Astrocyte (in vitro differentiated cells and primary cell): ENCODE data around the gene CALU.

ENCODE experiments used
- CTCF ChIP-seq: IDR thresholded peaks from 2 replicates; pipeline ENCODE4 v1.5.1; 2011; ENCODE audit warnings: low read depth, mild to moderate bottlenecking, inconsistent platforms, low read length, moderate library complexity; ENCODE audit not compliant: insufficient read depth
- EZH2 ChIP-seq: IDR thresholded peaks from 2 replicates; pipeline ENCODE4 v1.6.1; 2012; ENCODE audit warnings: mild to moderate bottlenecking, low read length, inconsistent platforms; ENCODE audit not compliant: insufficient read depth

- no peak for TF ChIP-seq CTCF
- no peak for TF ChIP-seq EZH2
Observed at GRCh38 chr7:128775744-128776474, 36.8 kb downstream of the CALU start, which contains the start of gene OPN1SW.
